Neural crest cell (in vitro differentiated cells): ENCODE measurements around the gene PCNX1. TPM values are rescaled to one million over a fixed set of nuclear protein-coding genes. Genes with fewer than 3 reads are reported as not detected.
"Not testable (repeated sequence)": the region's sequence is repeated elsewhere in the genome, so short reads cannot be mapped to it uniquely, and the experiment has no call there.

Source experiments
- DNase-seq: peaks from one replicate; pipeline ENCODE4 v3.0.0; 2021; ENCODE audit warnings: low read depth, mixed read lengths, low spot score
- H3K27ac Mint-ChIP-seq: one replicate; pipeline ENCODE4 v1.8.0; 2021; ENCODE audit warnings: mild to moderate bottlenecking, mixed read lengths; ENCODE audit not compliant: unreplicated experiment
- H3K27me3 Mint-ChIP-seq: 2 replicates; pipeline ENCODE4 v1.8.0; 2021; ENCODE audit warnings: low read depth, mild to moderate bottlenecking, mixed read lengths
- H3K36me3 Mint-ChIP-seq: 2 replicates; pipeline ENCODE4 v1.8.0; 2021; ENCODE audit warnings: low read depth, mild to moderate bottlenecking, mixed read lengths
- H3K4me1 Mint-ChIP-seq: 2 replicates; pipeline ENCODE4 v1.8.0; 2021; ENCODE audit warnings: mixed read lengths
- H3K4me3 Mint-ChIP-seq: one replicate; pipeline ENCODE4 v1.8.0; 2021; ENCODE audit warnings: mild to moderate bottlenecking, mixed read lengths
- H3K9me3 Mint-ChIP-seq: 2 replicates; pipeline ENCODE4 v1.8.0; 2021; ENCODE audit warnings: mixed read lengths
- CTCF ChIP-seq: fragments of 200-600 bp; sonication (generic); conservative IDR thresholded peaks from 2 replicates; pipeline ENCODE4 v1.5.0; 2021; ENCODE audit warnings: antibody characterized with exemption, mild to moderate bottlenecking
- total RNA-seq: library from RNA; stranded (reverse); gene quantifications from 2 replicates; pipeline ENCODE4 v1.2.1, GENCODE V29; 2021

PCNX1 gene
- total RNA-seq, 1 donor from 2014 or later: 50.3 TPM

GRCh38 chr14:71011479-71011878, 104.2 kb downstream of the PCNX1 start:
- no peaks in the 10 kb centered on the region for H3K4me1 Mint-ChIP-seq

GRCh38 chr14:71012888-71013287, 105.6 kb downstream of the PCNX1 start:
- TF ChIP-seq CTCF: no peak
- Mint-ChIP-seq H3K27me3 (no peaks in the 10 kb centered on the region), H3K9me3 (no peaks in the 10 kb centered on the region), H3K4me1 (no peaks in the 10 kb centered on the region), H3K27ac (no peak overlapping the region), H3K36me3 (peaks cover 25% of the 10 kb centered on the region), H3K4me3 (no peak overlapping the region)
- no peak for DNase-seq

More at GRCh38 chr14:71011479-71011878, 104.2 kb downstream of the PCNX1 start:
- Mint-ChIP-seq H3K4me3 (no peak overlapping the region), H3K27me3 (no peaks in the 10 kb centered on the region), H3K27ac (no peak overlapping the region), H3K9me3 (no peaks in the 10 kb centered on the region), H3K36me3 (peaks cover 20% of the 10 kb centered on the region)
- DNase-seq: no peak
- peak; percentile 37 for TF ChIP-seq CTCF

- TF ChIP-seq CTCF: no peak
- H3K4me3 Mint-ChIP-seq: no peak overlapping the region
- no peak for DNase-seq
- peaks cover 25% of the 10 kb centered on the region for H3K36me3 Mint-ChIP-seq
- no peaks in the 10 kb centered on the region for H3K27me3 Mint-ChIP-seq
- no peaks in the 10 kb centered on the region for H3K9me3 Mint-ChIP-seq
- H3K4me1 Mint-ChIP-seq: no peaks in the 10 kb centered on the region
- no peak overlapping the region for H3K27ac Mint-ChIP-seq
Observed at GRCh38 chr14:71013551-71014192, 106.4 kb downstream of the PCNX1 start.

- H3K36me3 Mint-ChIP-seq: peaks cover 35% of the 10 kb centered on the region
- not testable (repeated sequence) for DNase-seq, H3K9me3 Mint-ChIP-seq, H3K27ac Mint-ChIP-seq, H3K4me3 Mint-ChIP-seq, H3K4me1 Mint-ChIP-seq, H3K27me3 Mint-ChIP-seq
Observed at GRCh38 chr14:71019917-71020316, 112.7 kb downstream of the PCNX1 start.

- Mint-ChIP-seq H3K27me3 (no peaks in the 10 kb centered on the region), H3K4me3 (no peak overlapping the region), H3K4me1 (no peaks in the 10 kb centered on the region), H3K9me3 (no peaks in the 10 kb centered on the region), H3K27ac (no peak overlapping the region), H3K36me3 (peaks cover 34% of the 10 kb centered on the region)
- DNase-seq: no peak
- no peak for TF ChIP-seq CTCF
Observed at GRCh38 chr14:71021347-71022011, 114.2 kb downstream of the PCNX1 start.
